NCI-H2029 (cell line): ENCODE results near the gene TGFB3.
A peak's percentile ranks its signal among the peaks of the same experiment; 100 is the strongest.
"Not testable (repeated sequence)": the region's sequence is repeated elsewhere in the genome, so short reads cannot be mapped to it uniquely, and the experiment has no call there.

ENCODE experiments used
- DNase-seq: peaks from one replicate; lab custom pipeline; 2025; lab: John Stamatoyannopoulos, UW

TGFB3 gene

GRCh38 chr14:75981426-75982265 lies at the start of gene TGFB3:
TGFB3 (minus strand) TSS chr14:75981995; CDS start chr14:75980893, 1,102 bp downstream.
- peak; percentile 16 for DNase-seq

DNA sequence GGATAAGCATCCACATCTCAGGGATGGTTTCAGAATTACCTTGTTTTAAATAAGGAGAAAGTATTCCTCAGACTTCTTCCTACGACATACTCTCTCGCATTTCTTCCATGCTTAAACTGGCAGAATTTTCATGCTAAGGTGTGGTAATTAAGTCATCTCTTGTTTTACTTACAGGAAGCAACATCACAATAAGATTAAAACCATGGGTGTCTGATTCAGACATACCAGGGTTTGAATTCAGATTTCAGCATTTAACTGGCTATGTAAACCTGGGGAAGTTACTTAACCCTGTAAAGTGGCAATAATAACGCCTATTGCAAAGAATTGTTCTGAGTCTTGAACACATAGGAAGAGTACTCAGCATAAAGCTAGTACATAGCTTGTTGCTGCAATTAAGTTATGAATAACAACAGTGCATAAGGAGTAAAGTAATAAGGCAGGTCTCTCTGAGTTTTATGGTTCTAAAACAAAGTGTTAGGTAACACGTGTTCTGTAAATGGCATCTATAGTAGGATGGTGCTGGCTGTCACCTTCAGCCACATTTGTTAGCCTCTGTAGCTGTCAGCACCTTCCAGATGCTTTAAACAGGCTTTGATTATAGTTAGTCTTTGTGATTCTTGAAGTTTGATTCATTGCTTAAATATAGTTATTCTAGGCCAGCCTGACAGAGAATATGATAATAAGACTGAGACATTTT lies 42.6 kb upstream of the TGFB3 start:
- DNase-seq, result no peak

DNA sequence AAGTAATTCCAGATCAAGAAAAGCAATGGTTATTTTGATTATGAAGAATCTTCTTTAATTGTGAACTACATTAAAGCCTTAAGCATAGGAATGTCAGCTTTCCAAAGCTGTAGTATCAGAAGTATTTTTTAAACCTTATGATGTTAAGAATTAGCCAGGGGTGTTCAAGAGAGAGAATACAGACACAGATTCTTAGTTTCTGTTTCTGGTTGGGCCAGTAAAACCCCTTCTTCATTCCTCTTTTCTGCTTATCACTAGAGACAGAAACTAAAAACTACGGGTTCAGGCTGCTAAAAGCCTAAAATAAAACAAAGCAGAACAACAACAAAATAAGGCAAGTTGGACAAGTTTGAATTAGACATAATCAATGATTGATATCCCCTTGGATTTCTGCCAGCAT lies 42.0 kb upstream of the TGFB3 start:
- no peak for DNase-seq

- no peak for DNase-seq
Measured at GRCh38 chr14:76022991-76023390, 41.2 kb upstream of the TGFB3 start.

- no peak for DNase-seq
Measured at GRCh38 chr14:76019676-76020075, 37.9 kb upstream of the TGFB3 start.

DNA sequence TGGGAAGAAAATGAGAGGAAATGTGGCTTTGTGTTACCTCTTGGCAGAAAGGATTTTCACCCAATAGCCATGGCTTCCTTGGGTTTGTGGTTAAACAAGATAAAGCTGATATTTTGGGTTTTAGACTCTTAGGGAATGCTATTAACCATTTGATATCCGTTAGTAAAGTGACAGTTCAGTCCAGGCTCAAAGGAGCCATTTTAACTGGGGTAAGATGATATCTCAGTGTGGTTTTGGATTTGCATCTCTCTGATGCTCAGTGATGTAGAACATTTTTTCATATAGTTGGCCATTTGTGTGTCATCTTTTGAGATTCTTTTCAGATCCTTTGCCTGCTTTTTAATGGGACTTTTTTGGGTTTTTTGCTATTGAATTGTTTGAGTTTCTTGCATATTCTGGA lies 33.9 kb upstream of the TGFB3 start:
- no peak for DNase-seq

DNA sequence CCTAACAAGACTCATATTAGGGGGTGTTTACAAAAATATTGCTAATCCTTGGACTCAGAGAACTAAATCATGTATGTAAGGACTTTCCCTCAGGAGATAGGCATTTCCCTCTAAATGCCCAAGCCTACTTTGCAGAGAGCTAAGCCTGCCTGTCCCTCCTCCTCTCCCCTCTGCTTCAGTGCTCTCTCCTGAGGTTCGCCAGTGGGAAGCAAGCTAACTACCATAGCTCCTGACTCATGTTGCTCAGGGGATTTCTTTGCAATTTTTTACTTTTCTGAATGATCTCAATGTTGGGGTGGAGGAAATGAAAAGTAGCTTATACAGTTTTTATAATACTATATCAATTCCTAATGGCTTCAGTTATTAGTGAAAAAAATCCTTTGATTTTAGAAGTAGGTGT lies 33.4 kb upstream of the TGFB3 start:
- no peak for DNase-seq

DNA sequence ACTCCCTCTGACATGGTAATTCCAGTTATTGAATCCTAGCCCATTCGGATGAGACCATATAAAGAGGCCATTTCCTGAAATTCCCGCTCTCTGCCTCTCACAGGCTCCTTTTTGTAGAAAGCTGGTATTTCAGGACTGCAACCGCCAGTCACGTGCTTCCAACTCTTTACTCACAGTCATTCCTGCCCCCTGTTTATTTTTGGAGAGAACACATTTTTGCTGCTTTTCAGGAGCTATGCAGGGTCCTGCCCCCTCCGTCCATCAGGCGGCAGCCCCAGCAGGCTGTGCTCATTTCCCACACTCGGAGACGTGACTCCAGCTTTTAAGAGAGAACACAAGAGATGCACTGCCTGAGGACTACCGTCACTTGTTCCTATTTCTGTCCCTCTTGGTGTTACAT lies 30.6 kb upstream of the TGFB3 start:
- no peak for DNase-seq

- DNase-seq, result no peak
Measured at GRCh38 chr14:76011930-76012329, 30.1 kb upstream of the TGFB3 start.

GRCh38 chr14:76009627-76010026 lies 27.8 kb upstream of the TGFB3 start:
- not testable (repeated sequence) for DNase-seq

DNA sequence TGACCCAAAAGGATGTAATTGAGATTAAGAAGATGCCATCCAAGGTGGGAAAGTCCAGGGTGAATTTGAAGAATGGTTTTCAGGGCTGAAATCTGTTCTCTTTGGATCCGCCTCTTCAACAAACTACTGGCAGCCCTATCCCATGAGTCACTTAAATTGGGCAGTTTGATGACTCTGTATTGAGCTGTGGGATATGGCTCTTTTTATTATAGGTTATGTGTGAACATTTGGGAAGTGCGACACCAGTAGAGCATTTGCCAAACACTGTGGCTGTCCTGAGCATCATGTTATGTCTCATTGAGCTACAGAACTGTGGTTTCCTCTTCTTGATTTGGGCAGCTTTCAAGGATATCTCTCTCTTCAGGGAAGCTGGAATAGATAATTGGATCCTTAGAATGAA lies 26.1 kb upstream of the TGFB3 start:
- no peak for DNase-seq

- no peak for DNase-seq
Measured at GRCh38 chr14:76007379-76007778, 25.6 kb upstream of the TGFB3 start.

GRCh38 chr14:76006253-76006652 lies 24.5 kb upstream of the TGFB3 start:
- no peak for DNase-seq

GRCh38 chr14:76002383-76002782 lies 20.6 kb upstream of the TGFB3 start:
- no peak for DNase-seq

DNA sequence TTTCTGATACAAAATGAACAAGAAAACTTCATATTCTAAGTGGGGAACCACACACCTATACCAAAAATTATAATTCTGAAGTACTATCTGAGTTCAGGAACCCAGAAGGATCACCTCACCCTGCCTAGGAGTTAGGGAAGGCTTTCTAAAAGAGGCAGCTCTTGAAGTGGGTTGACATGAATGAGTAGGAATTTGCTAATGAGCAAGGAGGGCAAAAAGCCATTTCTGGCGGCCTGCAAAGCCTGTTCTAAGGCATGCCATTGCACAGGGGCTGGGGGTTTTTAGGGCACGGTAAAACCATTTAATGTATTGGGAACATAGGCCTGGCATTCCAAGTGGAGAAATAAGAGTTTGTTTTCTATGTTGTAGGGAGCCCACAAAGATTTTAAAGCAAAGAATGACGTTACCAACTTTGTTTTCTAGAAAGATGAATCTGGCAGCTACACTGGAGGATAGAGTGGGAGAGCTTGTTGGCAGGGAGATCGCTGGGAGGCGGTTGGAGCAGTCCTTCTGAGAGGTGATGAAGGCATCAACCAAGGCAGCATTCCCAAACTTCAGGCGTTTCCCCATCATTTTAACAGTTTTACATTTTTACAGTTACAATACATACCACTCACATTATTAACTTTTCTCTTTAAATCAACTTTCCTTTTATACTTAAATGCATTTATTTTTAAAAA lies 17.9 kb upstream of the TGFB3 start:
- no peak for DNase-seq

GRCh38 chr14:75996488-75996887 lies 14.7 kb upstream of the TGFB3 start:
- no peak for DNase-seq

DNA sequence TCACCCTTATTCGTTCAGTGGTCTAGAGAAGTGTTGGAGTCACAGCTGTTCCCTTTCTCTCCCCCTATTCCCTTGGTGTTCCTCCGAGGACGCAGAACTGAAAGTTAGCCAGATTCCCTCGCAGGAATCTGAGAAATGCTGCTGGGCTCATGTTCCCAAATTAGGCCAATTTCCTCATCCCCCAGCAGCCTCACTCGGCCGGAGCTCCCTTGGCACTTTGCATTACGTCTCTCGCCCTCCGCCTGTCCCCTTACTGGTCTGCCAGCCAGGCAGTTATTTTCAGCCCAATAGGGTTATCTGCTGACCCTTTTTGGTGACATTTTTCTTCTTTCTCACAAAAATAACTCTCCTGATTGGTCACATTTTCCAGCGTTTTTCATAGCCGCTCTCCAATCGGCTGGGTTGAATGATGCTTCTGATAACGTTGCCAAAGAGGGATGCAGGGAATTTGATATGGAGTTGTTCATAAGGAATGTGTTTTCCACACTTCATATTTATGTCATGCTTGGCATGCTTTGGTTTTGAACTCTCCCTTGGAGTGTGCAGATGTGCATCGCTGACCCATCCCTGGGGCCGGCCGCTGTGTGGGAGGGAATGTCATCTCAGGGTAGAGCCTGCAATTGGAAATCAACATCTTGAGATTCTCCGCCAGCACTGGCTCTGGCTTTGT lies 13.7 kb upstream of the TGFB3 start:
- DNase-seq, result no peak

DNA sequence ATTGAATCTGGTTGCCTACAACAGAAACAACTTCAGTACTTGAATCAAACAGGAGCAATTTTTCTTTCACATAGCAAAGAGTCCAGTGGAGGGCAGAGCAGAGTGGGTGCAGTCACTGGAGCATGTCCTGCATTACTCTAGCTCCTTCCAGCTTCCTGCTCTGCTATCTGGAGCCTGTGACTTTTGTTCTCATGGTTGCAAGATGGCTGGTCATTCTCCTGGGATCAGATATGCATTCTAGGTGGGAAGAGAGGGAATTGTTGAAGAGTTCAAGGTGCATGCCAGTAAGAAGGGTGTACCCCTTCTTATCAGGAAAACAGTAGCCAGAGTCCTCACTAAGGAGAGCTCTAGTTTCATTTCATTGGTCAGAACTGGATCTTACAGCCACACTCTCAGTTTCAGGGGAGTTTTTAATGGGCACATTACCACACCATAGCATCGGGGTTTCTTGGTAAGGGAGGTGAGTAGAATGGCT lies 11.8 kb upstream of the TGFB3 start:
- no peak for DNase-seq

GRCh38 chr14:75991753-75992152 lies 10.0 kb upstream of the TGFB3 start:
- no peak for DNase-seq

GRCh38 chr14:75990297-75990696 lies 8.5 kb upstream of the TGFB3 start:
- no peak for DNase-seq

- no peak for DNase-seq
Measured at GRCh38 chr14:75989134-75989533, 7.3 kb upstream of the TGFB3 start.
